Endodermal cell (in vitro differentiated cells): ENCODE measurements around the gene TALDO1. TPM values are rescaled to one million over a fixed set of nuclear protein-coding genes. Genes with fewer than 3 reads are reported as not detected.

Source experiments
- DNase-seq: peaks from one replicate; pipeline ENCODE4 v3.0.0-alpha.2; 2017
- H3K27ac ChIP-seq: 2 replicates; pipeline ENCODE4 v1.5.1; 2013; ENCODE audit warnings: mild to moderate bottlenecking, low read depth, low read length, moderate library complexity
- H3K27me3 ChIP-seq: 2 replicates; pipeline ENCODE4 v1.6.1; 2013; ENCODE audit warnings: mild to moderate bottlenecking, low read length, moderate library complexity; ENCODE audit not compliant: insufficient read depth, control insufficient read depth, poor library complexity, severe bottlenecking
- H3K36me3 ChIP-seq: 2 replicates; pipeline ENCODE4 v1.7.0; 2013; ENCODE audit warnings: mild to moderate bottlenecking, low read length, moderate library complexity; ENCODE audit not compliant: control insufficient read depth, insufficient read depth
- H3K4me1 ChIP-seq: one replicate; pipeline ENCODE4 v1.7.0; 2013; ENCODE audit warnings: low read length; ENCODE audit not compliant: control insufficient read depth, insufficient read depth
- H3K4me3 ChIP-seq: 2 replicates; pipeline ENCODE4 v1.5.1; 2013; ENCODE audit warnings: mild to moderate bottlenecking, low read length, moderate library complexity
- H3K9ac ChIP-seq: 2 replicates; pipeline ENCODE4 v1.6.1; 2013; ENCODE audit warnings: mild to moderate bottlenecking, low read length, moderate library complexity; ENCODE audit not compliant: poor library complexity, severe bottlenecking; ENCODE audit errors: extremely low read depth
- H3K9me3 ChIP-seq: 2 replicates; pipeline ENCODE4 v1.6.1; 2013; ENCODE audit warnings: mild to moderate bottlenecking, low read length, moderate library complexity; ENCODE audit not compliant: control insufficient read depth
- H3K27ac Mint-ChIP-seq: 2 replicates; pipeline ENCODE4 v1.8.0; 2020; ENCODE audit warnings: mixed read lengths
- H3K27me3 Mint-ChIP-seq: 2 replicates; pipeline ENCODE4 v1.8.0; 2021; ENCODE audit warnings: mild to moderate bottlenecking, mixed read lengths; ENCODE audit not compliant: insufficient read depth
- H3K36me3 Mint-ChIP-seq: 2 replicates; pipeline ENCODE4 v1.8.0; 2020; ENCODE audit warnings: low read depth, mixed read lengths
- H3K4me1 Mint-ChIP-seq: 2 replicates; pipeline ENCODE4 v1.8.0; 2020; ENCODE audit warnings: mixed read lengths
- H3K4me3 Mint-ChIP-seq: 2 replicates; pipeline ENCODE4 v1.8.0; 2020; ENCODE audit warnings: mild to moderate bottlenecking, moderate library complexity, mixed read lengths
- H3K9me3 Mint-ChIP-seq: 2 replicates; pipeline ENCODE4 v1.8.0; 2020; ENCODE audit warnings: mild to moderate bottlenecking, mixed read lengths
- WGBS, 2 experiments: methylation state at CpG; one replicate each; pipeline versions ENCODE4 v1.1.5 to v1.1.7; 2013; ENCODE audit warnings: missing lambda C conversion rate in 2 of 2, mixed read lengths in 1 of 2; ENCODE audit not compliant: insufficient coverage in 1 of 2, insufficient read length in 1 of 2; 5-methylcytosine and 5-hydroxymethylcytosine counted together
- total RNA-seq, 2 donors: library from RNA; stranded (reverse); fragmentation: NEBNext Ultra II Directional in 1 of 2; extraction: Animal tissue kit (Norgen Biotek cat#: 25700) in 1 of 2; gene quantifications; 2 replicates in 1 of 2; 3 replicates in 1 of 2; pipeline ENCODE4 v1.2.1, GENCODE V29; 2021
- TF ChIP-seq, protein P1 (sequence below): fragments of 200-600 bp; sonication (generic); conservative IDR thresholded peaks from 2 replicates; pipeline ENCODE4 v1.5.0; 2021; ENCODE audit warnings: antibody characterized with exemption, mild to moderate bottlenecking

TALDO1 gene
- total RNA-seq, 2 donors from 2014 or later: 177 to 221 TPM

DNA sequence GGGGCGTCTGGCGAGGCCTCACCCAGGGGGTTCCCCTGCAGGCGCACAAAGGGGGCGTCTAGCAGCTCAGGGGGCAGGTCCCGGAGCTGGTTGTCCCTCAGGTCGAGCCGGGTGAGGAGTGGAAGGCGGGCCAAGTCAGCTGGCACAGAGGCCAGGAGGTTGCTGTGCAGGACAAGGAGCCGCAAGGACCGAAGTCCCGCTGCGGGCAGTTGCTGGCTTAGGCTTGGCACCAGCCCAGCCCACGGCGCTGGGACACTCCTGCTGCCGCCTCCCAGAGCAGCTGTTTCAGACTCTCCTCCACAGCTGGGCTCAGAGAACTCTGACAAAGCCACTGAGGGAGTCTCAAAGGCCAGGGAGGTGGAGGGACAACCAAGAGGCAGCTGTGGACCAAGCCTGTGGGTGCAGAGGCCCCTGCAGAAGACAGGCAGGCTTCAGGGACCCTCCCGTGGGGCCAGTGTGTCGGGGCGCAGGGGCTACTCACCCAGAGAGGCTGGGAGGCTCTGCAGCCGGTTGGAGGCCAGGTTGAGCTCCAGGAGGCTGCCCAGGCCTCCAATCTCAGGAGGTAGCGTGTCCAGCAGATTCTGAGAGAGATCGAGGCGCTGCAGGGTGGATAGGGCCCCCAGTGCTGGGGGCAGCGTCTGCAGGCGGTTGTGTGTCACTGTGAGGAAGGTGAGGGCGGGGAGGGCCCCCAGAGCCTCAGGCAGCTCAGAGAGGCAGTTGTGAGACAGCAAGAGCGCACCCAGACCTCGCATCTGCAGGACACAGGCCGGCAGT is 55.6 kb downstream of the TALDO1 start:
- no peak for DNase-seq
- H3K27ac ChIP-seq: no peak overlapping the region
- H3K4me3 ChIP-seq: no peak overlapping the region
- Mint-ChIP-seq H3K36me3 (peaks cover 6% of the 10 kb centered on the region), H3K4me1 (no peaks in the 10 kb centered on the region), H3K4me3 (no peak overlapping the region), H3K27me3 (no peaks in the 10 kb centered on the region), H3K9me3 (no peaks in the 10 kb centered on the region), H3K27ac (no peak overlapping the region)
- no peaks in the 10 kb centered on the region for H3K9me3 ChIP-seq
- no peaks in the 10 kb centered on the region for H3K4me1 ChIP-seq
- H3K9ac ChIP-seq: no peak overlapping the region
- WGBS, 2 experiments: 92 to 95% methylated on average over 20 to 28 of the region's 28 CpGs
- no peaks in the 10 kb centered on the region for H3K27me3 ChIP-seq
- H3K36me3 ChIP-seq: peaks cover 5% of the 10 kb centered on the region
- TF ChIP-seq, protein P1, sequence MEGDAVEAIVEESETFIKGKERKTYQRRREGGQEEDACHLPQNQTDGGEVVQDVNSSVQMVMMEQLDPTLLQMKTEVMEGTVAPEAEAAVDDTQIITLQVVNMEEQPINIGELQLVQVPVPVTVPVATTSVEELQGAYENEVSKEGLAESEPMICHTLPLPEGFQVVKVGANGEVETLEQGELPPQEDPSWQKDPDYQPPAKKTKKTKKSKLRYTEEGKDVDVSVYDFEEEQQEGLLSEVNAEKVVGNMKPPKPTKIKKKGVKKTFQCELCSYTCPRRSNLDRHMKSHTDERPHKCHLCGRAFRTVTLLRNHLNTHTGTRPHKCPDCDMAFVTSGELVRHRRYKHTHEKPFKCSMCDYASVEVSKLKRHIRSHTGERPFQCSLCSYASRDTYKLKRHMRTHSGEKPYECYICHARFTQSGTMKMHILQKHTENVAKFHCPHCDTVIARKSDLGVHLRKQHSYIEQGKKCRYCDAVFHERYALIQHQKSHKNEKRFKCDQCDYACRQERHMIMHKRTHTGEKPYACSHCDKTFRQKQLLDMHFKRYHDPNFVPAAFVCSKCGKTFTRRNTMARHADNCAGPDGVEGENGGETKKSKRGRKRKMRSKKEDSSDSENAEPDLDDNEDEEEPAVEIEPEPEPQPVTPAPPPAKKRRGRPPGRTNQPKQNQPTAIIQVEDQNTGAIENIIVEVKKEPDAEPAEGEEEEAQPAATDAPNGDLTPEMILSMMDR: no peak

DNA sequence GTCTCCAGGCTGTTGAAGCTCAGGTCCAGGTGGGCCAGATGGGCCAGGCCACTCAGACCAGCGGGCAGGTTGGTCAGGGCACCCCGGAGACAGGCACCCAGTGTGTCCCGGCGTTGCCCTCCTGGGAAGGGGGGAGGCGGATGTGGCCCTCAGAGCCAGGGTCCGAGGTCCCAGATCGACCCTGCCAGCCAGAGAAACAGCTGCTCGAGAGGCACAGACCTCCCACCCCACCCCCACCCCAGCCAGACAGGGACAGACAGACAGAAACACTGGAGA is 56.1 kb downstream of the TALDO1 start:
- Mint-ChIP-seq H3K4me3 (peak overlapping the region; percentile 63), H3K27ac (no peak overlapping the region), H3K9me3 (no peaks in the 10 kb centered on the region), H3K27me3 (no peaks in the 10 kb centered on the region), H3K36me3 (peaks cover 6% of the 10 kb centered on the region), H3K4me1 (no peaks in the 10 kb centered on the region)
- Histone ChIP-seq H3K36me3 (peaks cover 5% of the 10 kb centered on the region), H3K9ac (no peak overlapping the region), H3K4me1 (no peaks in the 10 kb centered on the region), H3K27ac (no peak overlapping the region), H3K27me3 (no peaks in the 10 kb centered on the region), H3K4me3 (no peak overlapping the region), H3K9me3 (no peaks in the 10 kb centered on the region)
- DNase-seq: no peak
- TF ChIP-seq, protein P1: no peak
- WGBS, 2 experiments: 89 to 94% methylated on average over 4 of the region's 8 CpGs

DNA sequence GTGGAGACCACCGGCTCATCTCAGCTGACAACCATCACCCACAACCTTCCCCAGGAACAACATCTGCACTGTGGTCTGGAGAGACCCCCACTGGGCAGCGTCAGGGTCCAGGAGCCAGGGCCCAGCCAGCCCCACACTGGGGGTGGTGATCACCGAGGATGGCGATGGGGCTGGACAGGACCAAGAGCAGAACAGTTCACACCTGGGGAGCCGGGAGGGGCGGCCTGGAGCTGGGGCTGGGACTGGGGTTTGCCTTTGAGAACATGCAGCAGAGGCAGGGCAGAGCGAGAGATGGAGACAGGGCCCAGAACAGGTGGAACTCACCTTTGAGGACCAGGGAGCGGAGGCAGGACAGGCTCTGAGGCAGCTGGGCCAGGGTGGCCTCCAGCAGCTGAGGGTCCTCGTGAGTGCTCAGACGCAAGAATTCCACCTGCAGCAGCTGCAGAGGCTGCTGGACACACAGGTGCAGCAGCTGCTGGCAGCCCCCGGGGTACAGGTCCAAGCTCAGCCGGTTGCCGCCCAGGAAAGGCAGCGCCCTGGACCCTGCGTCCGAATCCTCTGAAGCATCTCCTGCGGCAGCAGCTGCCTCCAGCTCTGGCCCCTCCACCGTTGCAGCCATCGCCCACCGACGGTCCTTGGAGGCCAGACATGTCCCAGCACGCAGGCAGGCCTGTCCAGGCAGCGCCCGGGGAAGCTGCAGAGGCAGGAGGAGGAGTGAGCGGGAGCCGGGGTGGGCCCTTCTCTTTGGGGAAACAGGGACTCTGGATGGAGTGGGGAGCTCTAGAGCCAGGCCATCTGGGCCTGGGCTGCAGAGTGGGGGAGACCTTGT is 56.7 kb downstream of the TALDO1 start:
- peaks cover 6% of the 10 kb centered on the region for H3K36me3 Mint-ChIP-seq
- DNase-seq: peak; percentile 68
- no peaks in the 10 kb centered on the region for H3K27me3 ChIP-seq
- WGBS, 2 experiments: 74 to 85% methylated on average over 16 to 26 of the region's 26 CpGs
- peak overlapping the region; percentile 63 for H3K4me3 Mint-ChIP-seq
- peaks cover 5% of the 10 kb centered on the region for H3K36me3 ChIP-seq
- H3K27ac ChIP-seq: no peak overlapping the region
- H3K4me1 ChIP-seq: no peaks in the 10 kb centered on the region
- H3K9ac ChIP-seq: peak overlapping the region; percentile 34
- H3K4me3 ChIP-seq: peak overlapping the region; percentile 84
- peaks cover 5% of the 10 kb centered on the region for H3K4me1 Mint-ChIP-seq
- H3K9me3 ChIP-seq: no peaks in the 10 kb centered on the region
- H3K9me3 Mint-ChIP-seq: no peaks in the 10 kb centered on the region
- TF ChIP-seq, protein P1: no peak
- H3K27me3 Mint-ChIP-seq: no peaks in the 10 kb centered on the region
- H3K27ac Mint-ChIP-seq: no peak overlapping the region
